Measurements from ENCODE around the gene AGR2.
A peak's percentile ranks its signal among the peaks of the same experiment; 100 is the strongest.
"Not testable (repeated sequence)": the region's sequence is repeated elsewhere in the genome, so short reads cannot be mapped to it uniquely, and the experiment has no call there.

AGR2 gene

DNA sequence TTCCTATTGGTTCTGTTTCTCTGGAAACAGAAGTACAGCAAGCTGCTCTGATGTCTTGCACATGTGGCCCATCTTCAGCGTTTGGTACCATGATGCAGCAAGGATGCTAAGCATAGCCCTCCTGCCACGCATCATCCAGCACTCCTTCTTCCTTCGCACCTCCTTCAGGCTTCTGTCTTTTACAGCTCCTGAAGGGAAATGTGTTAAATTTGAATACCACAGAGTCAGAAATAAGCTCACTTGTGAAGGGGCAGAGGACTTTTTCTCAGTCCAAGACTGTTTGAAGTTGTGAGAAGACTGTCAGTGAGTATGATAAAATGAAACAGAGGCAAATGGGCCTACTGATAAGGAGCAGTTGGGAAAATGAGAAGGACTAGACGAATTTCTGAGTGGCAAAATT is 30.5 kb downstream of the AGR2 start:
- no peaks in the 10 kb centered on the region for H3K4me1 ChIP-seq (ENCODE audit: control insufficient read depth, insufficient read depth, low read length, poor library complexity, severe bottlenecking)
- no peaks in the 10 kb centered on the region for H3K9me3 ChIP-seq (ENCODE audit: control insufficient read depth, low read length)
- WGBS, 2 experiments (ENCODE audit: insufficient coverage in 2 of 2): 83 to 100% methylated on average over 1 to 2 of the region's 4 CpGs
- no peaks in the 10 kb centered on the region for H3K36me3 ChIP-seq (ENCODE audit: control insufficient read depth, insufficient read depth, low read length)
- H3K4me3 ChIP-seq (ENCODE audit: extremely low read depth, insufficient read depth, low read length, poor library complexity, severe bottlenecking): no peak overlapping the region
- no peak overlapping the region for H3K27ac ChIP-seq (ENCODE audit: low read depth, low read length, severe bottlenecking)

DNA sequence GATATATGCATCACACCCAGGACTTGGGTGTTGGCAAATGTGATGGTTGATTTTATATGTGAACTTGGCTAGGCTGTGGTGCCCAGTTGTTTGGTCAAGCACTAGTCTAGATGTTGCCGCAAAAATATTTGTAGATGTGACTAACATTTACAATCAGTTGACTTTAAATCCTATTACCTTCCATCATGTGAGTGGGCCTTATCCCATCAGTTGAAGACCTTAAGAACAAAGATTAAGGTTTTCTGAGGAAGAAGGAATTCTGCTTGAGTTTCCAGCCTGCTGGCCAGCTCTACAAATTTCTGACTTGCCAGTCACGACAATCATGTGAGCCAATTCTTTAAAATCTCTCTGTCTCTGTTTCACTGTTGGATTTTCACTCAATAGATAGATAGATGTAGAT is 30.9 kb downstream of the AGR2 start:
- H3K36me3 ChIP-seq (ENCODE audit: control insufficient read depth, insufficient read depth, low read length): no peaks in the 10 kb centered on the region
- no CpG with 5 or more reads among the region's 2 CpGs for WGBS, 2 experiments (ENCODE audit: insufficient coverage in 2 of 2)
- no peak overlapping the region for H3K4me3 ChIP-seq (ENCODE audit: extremely low read depth, insufficient read depth, low read length, poor library complexity, severe bottlenecking)
- H3K9me3 ChIP-seq (ENCODE audit: control insufficient read depth, low read length): no peaks in the 10 kb centered on the region
- no peaks in the 10 kb centered on the region for H3K4me1 ChIP-seq (ENCODE audit: control insufficient read depth, insufficient read depth, low read length, poor library complexity, severe bottlenecking)
- H3K27ac ChIP-seq (ENCODE audit: low read depth, low read length, severe bottlenecking): no peak overlapping the region

- 100% methylated on average over 1 of the region's 2 CpGs; no CpG with 5 or more reads in 1 of the 2 experiments for WGBS, 2 experiments (ENCODE audit: insufficient coverage in 2 of 2)
- no peaks in the 10 kb centered on the region for H3K36me3 ChIP-seq (ENCODE audit: control insufficient read depth, insufficient read depth, low read length)
- no peaks in the 10 kb centered on the region for H3K4me1 ChIP-seq (ENCODE audit: control insufficient read depth, insufficient read depth, low read length, poor library complexity, severe bottlenecking)
- no peak overlapping the region for H3K27ac ChIP-seq (ENCODE audit: low read depth, low read length, severe bottlenecking)
- no peak overlapping the region for H3K4me3 ChIP-seq (ENCODE audit: extremely low read depth, insufficient read depth, low read length, poor library complexity, severe bottlenecking)
- peaks cover 3% of the 10 kb centered on the region for H3K9me3 ChIP-seq (ENCODE audit: control insufficient read depth, low read length)
Measured at GRCh38 chr7:16773326-16773725, 31.5 kb downstream of the AGR2 start.

- Histone ChIP-seq H3K4me1 (ENCODE audit: control insufficient read depth, insufficient read depth, low read length, poor library complexity, severe bottlenecking) (no peaks in the 10 kb centered on the region), H3K36me3 (ENCODE audit: control insufficient read depth, insufficient read depth, low read length) (no peaks in the 10 kb centered on the region), H3K27ac (ENCODE audit: low read depth, low read length, severe bottlenecking) (peak overlapping the region; percentile 13), H3K9me3 (ENCODE audit: control insufficient read depth, low read length) (peaks cover 3% of the 10 kb centered on the region), H3K4me3 (ENCODE audit: extremely low read depth, insufficient read depth, low read length, poor library complexity, severe bottlenecking) (no peak overlapping the region)
- 82 to 88% methylated on average over 2 to 4 of the region's 6 CpGs for WGBS, 2 experiments (ENCODE audit: insufficient coverage in 2 of 2)
Measured at GRCh38 chr7:16770657-16771329, 34.0 kb downstream of the AGR2 start.

GRCh38 chr7:16769994-16770393 is 34.8 kb downstream of the AGR2 start:
- not testable (repeated sequence) for H3K4me3 ChIP-seq (ENCODE audit: extremely low read depth, insufficient read depth, low read length, poor library complexity, severe bottlenecking); H3K4me1 ChIP-seq (ENCODE audit: control insufficient read depth, insufficient read depth, low read length, poor library complexity, severe bottlenecking); H3K27ac ChIP-seq (ENCODE audit: low read depth, low read length, severe bottlenecking); H3K9me3 ChIP-seq (ENCODE audit: control insufficient read depth, low read length); H3K36me3 ChIP-seq (ENCODE audit: control insufficient read depth, insufficient read depth, low read length)
- WGBS, 2 experiments (ENCODE audit: insufficient coverage in 2 of 2): 100% methylated on average over 1 to 2 of the region's 3 CpGs

- Histone ChIP-seq H3K4me1 (ENCODE audit: control insufficient read depth, insufficient read depth, low read length, poor library complexity, severe bottlenecking) (peaks cover 3% of the 10 kb centered on the region), H3K27ac (ENCODE audit: low read depth, low read length, severe bottlenecking) (no peak overlapping the region), H3K9me3 (ENCODE audit: control insufficient read depth, low read length) (peaks cover 3% of the 10 kb centered on the region), H3K36me3 (ENCODE audit: control insufficient read depth, insufficient read depth, low read length) (peaks cover 10% of the 10 kb centered on the region), H3K4me3 (ENCODE audit: extremely low read depth, insufficient read depth, low read length, poor library complexity, severe bottlenecking) (no peak overlapping the region)
- 88 to 92% methylated on average over 2 of the region's 2 CpGs for WGBS, 2 experiments (ENCODE audit: insufficient coverage in 2 of 2)
Measured at GRCh38 chr7:16765436-16765859, 39.4 kb downstream of the AGR2 start.

GRCh38 chr7:16764942-16765341 is 39.9 kb downstream of the AGR2 start:
- no peak overlapping the region for H3K4me3 ChIP-seq (ENCODE audit: extremely low read depth, insufficient read depth, low read length, poor library complexity, severe bottlenecking)
- peaks cover 10% of the 10 kb centered on the region for H3K36me3 ChIP-seq (ENCODE audit: control insufficient read depth, insufficient read depth, low read length)
- peaks cover 3% of the 10 kb centered on the region for H3K9me3 ChIP-seq (ENCODE audit: control insufficient read depth, low read length)
- WGBS, 2 experiments (ENCODE audit: insufficient coverage in 2 of 2): 87 to 96% methylated on average over 3 of the region's 3 CpGs
- H3K4me1 ChIP-seq (ENCODE audit: control insufficient read depth, insufficient read depth, low read length, poor library complexity, severe bottlenecking): peaks cover 3% of the 10 kb centered on the region
- no peak overlapping the region for H3K27ac ChIP-seq (ENCODE audit: low read depth, low read length, severe bottlenecking)

DNA sequence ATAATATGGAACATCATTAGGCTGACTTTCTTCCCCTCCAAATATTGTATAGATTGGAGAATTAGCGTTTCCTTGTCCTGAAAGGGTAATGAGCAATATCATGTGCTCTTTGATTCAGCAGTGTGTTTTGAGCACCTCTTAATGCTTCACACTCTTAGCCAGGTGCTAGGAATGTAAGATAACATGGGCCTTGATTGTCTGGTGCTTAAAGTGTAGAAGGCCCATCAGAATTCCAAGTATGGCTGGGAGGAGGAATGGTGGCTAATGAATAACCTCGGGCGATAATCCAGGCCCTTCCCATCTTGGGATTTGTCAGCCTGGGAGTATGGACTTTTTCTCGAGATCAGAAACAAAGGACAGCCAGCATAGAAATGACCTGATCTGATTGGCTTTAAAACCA is 42.6 kb downstream of the AGR2 start:
- 100% methylated on average over 3 of the region's 4 CpGs for WGBS, 2 experiments (ENCODE audit: insufficient coverage in 2 of 2)

DNA sequence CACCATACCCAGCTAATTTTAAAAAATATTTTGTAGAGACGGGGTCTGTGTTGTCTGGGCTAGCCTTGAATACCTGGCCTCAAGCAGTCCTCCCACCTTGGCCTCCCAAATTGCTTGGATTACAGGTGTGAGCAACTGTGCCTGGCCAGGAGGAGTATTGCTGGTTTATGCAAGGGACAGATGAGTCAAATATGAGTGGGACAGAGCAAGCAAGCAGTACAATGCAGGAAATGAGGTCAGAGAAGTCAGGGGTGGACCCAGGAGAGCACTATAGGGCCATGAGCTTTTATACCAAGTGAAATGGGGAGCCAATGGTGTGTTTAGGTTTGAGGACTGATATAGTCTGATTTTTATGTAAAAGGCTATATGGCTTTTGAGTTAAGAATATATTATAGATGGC is 45.0 kb downstream of the AGR2 start:
- peaks cover 5% of the 10 kb centered on the region for H3K4me1 ChIP-seq (ENCODE audit: control insufficient read depth, insufficient read depth, low read length, poor library complexity, severe bottlenecking)
- H3K9me3 ChIP-seq (ENCODE audit: control insufficient read depth, low read length): no peaks in the 10 kb centered on the region
- no peak overlapping the region for H3K4me3 ChIP-seq (ENCODE audit: extremely low read depth, insufficient read depth, low read length, poor library complexity, severe bottlenecking)
- H3K27ac ChIP-seq (ENCODE audit: low read depth, low read length, severe bottlenecking): no peak overlapping the region
- H3K36me3 ChIP-seq (ENCODE audit: control insufficient read depth, insufficient read depth, low read length): peaks cover 15% of the 10 kb centered on the region
- no CpG with 5 or more reads among the region's 1 CpG for WGBS, 2 experiments (ENCODE audit: insufficient coverage in 2 of 2)

More for the DNA sequence above, 42.6 kb downstream of the AGR2 start:
- H3K4me1 ChIP-seq (ENCODE audit: control insufficient read depth, insufficient read depth, low read length, poor library complexity, severe bottlenecking): peaks cover 3% of the 10 kb centered on the region
- H3K9me3 ChIP-seq (ENCODE audit: control insufficient read depth, low read length): no peaks in the 10 kb centered on the region
- H3K4me3 ChIP-seq (ENCODE audit: extremely low read depth, insufficient read depth, low read length, poor library complexity, severe bottlenecking): no peak overlapping the region
- no peak overlapping the region for H3K27ac ChIP-seq (ENCODE audit: low read depth, low read length, severe bottlenecking)
- peaks cover 15% of the 10 kb centered on the region for H3K36me3 ChIP-seq (ENCODE audit: control insufficient read depth, insufficient read depth, low read length)

GRCh38 chr7:16758631-16759611 is 45.9 kb downstream of the AGR2 start:
- WGBS, 2 experiments (ENCODE audit: insufficient coverage in 2 of 2): 100% methylated on average over 4 to 5 of the region's 10 CpGs
- H3K4me1 ChIP-seq (ENCODE audit: control insufficient read depth, insufficient read depth, low read length, poor library complexity, severe bottlenecking): peaks cover 10% of the 10 kb centered on the region
- H3K27ac ChIP-seq (ENCODE audit: low read depth, low read length, severe bottlenecking): no peak overlapping the region
- H3K9me3 ChIP-seq (ENCODE audit: control insufficient read depth, low read length): no peaks in the 10 kb centered on the region
- H3K4me3 ChIP-seq (ENCODE audit: extremely low read depth, insufficient read depth, low read length, poor library complexity, severe bottlenecking): no peak overlapping the region
- peaks cover 15% of the 10 kb centered on the region for H3K36me3 ChIP-seq (ENCODE audit: control insufficient read depth, insufficient read depth, low read length)
